ENCODE results near the gene ASCL5.
A peak's percentile ranks its signal among the peaks of the same experiment; 100 is the strongest.

Gene ASCL5

DNA sequence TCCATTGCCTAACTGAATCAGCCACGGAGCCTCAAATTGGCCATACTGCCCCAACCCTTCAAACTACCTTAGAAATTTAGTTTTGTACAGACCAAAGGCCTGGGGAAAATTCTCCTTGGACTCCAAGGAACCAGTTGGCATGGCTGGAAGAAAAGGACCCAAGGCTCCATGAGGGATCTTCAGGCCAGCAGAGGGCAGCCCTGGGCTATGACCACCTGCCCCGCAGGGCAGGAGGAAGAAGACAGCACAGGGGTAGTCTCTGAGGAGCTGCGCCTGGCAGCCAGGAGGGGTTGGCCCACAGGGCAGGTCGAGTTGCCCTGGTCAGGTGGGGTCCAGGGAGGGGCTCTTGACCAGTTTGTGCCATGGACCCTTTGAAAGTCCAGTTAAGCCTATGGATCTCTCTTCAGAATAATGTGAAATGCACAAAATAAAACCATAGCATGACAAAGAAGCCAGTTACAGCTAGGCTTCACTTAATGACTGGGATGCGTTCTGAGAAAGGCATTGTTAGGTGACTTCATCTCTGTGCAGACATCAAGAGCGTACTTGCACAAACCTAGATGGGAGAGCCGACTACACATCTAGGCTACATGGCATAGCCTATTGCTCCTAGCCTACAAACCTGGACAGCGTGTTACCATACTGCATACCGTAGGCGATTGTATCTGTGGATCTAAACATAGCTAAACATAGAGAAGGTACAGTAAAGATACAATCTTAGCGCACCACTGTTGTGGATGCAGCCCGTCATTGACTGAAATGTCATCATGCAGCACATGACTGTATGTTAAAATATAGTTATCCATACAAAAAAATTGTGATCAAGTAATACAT, 40.9 kb downstream of the ASCL5 start:
- DNase-seq (ENCODE audit: low read depth in 3 of 3): peak in 1 of 3 experiments; percentile 9

DNA sequence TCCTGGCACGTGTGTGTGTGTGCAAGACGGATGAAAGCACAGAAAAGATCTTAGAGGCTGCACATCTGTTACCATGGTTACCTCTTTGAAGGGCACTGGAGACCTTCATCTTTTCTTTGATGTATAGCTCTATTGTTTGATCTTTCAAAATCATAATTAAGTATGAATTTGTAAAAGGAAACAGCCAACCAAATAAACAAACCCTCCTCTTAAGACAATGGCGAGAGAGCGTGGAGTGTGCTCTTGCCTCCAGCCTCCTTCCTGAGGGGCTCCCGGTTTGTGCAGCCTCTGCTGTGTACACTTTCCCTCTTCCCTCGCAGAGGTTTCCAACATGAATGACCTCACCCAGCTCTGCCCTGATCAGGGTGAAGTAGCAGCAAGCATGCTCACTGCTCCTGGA, 42.7 kb downstream of the ASCL5 start:
- DNase-seq (ENCODE audit: low read depth in 3 of 3): no peak

GRCh38 chr1:201083741-201084140, 43.2 kb downstream of the ASCL5 start:
- DNase-seq (ENCODE audit: low read depth in 3 of 3): no peak

DNA sequence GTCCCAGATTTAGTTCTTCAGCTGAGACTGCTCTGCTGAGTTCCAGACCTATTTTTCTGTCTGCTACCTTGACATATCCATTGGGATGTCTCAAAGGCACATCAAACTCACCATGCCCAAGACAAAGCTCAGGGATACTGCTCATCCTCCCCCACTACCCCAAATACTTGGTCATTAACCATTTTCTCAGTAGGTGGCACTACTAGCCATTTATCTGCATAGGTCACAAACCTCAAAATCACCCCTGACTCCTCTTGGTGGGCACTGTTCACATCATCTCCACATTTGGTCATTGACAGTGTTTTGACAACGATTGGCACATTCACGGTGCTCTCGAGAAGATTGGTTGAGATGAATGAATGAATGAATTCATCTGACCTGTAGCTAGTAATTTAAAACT, 46.8 kb downstream of the ASCL5 start:
- DNase-seq (ENCODE audit: low read depth in 3 of 3): no peak

GRCh38 chr1:201077736-201078135, 49.2 kb downstream of the ASCL5 start:
- DNase-seq (ENCODE audit: low read depth in 3 of 3): no peak

- DNase-seq (ENCODE audit: low read depth in 3 of 3): no peak
These were observed 49.9 kb downstream of the ASCL5 start for GRCh38 chr1:201077116-201077515.

DNA sequence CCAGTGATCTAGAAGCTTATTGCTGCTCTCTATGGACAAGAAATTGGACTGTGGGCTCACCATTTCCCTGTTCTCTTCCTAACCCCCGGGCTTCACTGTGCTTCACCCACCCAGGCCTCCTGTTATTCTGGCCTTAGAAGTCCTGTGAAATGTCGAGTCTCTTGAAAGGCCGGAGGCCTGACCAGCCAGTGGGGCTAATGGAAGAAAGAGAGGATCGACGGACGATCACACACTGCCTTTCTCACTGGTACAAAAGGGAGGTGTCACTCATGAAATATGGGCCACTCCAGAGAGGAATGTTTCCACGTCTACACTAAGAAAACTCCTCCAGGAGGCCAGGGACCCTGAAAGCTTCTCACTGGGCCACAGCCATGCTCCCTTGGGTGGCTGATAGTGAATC, 50.9 kb downstream of the ASCL5 start:
- no peak for DNase-seq (ENCODE audit: low read depth in 3 of 3)

GRCh38 chr1:201074018-201074417, 53.0 kb downstream of the ASCL5 start:
- DNase-seq (ENCODE audit: low read depth in 3 of 3): no peak

GRCh38 chr1:201072922-201073321, 54.1 kb downstream of the ASCL5 start:
- no peak for DNase-seq (ENCODE audit: low read depth in 3 of 3)

GRCh38 chr1:201072149-201072548, 54.8 kb downstream of the ASCL5 start:
- no peak for DNase-seq (ENCODE audit: low read depth in 3 of 3)

- DNase-seq (ENCODE audit: low read depth in 3 of 3): no peak
These were observed 57.3 kb downstream of the ASCL5 start for GRCh38 chr1:201069636-201070035.

DNA sequence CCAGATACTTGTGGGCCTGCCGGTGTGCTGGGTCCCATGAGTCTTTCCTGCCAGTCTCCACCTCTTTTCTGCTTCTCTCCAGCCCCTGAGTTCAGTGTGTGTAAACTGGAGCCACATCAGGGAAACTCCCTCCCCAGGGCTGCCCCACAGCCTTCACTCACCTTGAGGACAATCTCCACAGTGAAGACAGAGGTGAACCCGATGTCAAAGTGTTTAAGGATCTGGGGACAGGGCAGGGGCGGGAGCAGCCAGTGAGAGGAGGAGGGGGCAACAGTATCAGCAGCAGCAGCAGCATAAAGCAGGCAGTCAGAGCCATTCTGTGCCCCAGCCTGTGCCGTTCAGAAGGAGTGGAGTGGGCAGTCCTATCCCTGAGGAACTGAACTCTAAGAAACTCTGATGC, 58.0 kb downstream of the ASCL5 start:
- DNase-seq (ENCODE audit: low read depth in 3 of 3): no peak

- DNase-seq (ENCODE audit: low read depth in 3 of 3): no peak
These were observed 60.0 kb downstream of the ASCL5 start for GRCh38 chr1:201066986-201067385.

GRCh38 chr1:201065686-201066085, 61.3 kb downstream of the ASCL5 start:
- no peak for DNase-seq (ENCODE audit: low read depth in 3 of 3)

GRCh38 chr1:201064806-201065205, 62.2 kb downstream of the ASCL5 start:
- no peak for DNase-seq (ENCODE audit: low read depth in 3 of 3)

All from stimulated activated CD4-positive, alpha-beta T cell treated with anti-CD3 and anti-CD28 coated beads, TNF-alpha, amount 100 ng/mL, for 4 hours (primary cell).